Putamen (tissue), 1 donor: ENCODE results near the gene C1orf87.

Source experiments
- DNase-seq: peaks from one replicate; pipeline ENCODE4 v3.0.0-alpha.2; 2016; ENCODE audit warnings: low spot score

The C1orf87 gene, protein sequence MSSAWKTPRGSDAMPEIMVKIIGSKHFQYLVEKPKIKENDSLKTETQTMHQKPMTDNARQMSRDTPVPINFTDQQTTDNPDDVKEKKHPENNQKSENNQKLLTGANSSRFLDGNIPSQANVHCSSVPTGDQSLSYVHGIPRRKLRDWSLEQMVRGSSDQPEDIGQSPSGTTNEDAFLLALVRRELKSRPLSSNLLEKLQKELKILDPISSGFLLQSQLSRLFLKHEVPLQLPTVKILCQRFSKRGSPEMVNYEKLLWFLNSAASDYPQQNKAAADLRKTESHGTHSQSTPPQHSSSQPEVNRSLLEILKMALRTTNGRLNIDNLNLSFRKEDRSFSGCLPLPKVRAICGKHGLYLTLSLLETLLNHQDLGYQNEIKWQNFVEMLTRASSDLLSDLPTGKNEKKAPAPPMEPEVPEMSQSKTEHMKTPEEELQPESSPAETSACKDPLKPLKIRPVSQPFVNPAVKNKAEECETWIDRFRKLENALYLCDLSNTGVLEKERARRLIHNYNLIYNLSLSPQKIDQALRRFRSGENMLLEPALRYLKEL

DNA sequence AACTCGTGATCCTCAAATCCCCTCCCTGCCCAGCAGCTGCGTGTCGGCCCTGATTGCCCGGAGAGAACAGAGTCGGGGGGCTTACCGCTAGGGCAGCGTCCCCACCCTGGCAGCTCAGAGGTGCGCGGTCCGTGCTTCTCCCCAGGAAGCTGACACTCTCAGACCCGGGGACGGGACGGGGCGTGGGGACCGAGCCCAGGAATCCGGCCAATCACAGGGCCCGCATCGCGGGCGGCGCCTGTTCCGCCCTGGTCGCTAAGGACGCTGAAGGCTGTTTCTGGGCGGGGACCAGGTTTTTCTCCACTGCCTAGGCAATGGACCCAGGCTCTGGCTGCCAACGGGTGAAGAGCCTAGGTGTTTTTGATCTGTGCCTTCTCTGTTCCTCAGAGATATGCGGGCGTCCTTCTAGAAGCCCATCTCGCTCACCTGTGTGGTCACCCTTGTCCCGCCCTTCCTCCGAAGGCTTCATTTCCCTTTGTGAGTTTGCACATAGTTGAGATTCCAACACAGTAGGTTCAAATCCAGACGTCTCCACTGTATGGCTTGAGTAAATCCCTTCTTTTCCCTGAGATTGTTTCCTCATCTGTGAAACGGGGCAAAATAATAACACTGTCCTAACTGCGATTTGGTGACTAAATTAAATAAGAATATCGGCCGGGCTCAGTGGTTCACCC, at the start of gene C1orf87:
Gene C1orf87 (minus strand): TSS at position 166 of the 674 bp plus-strand sequence. CDS start 1,127 bp downstream, outside the sequence.
- DNase-seq, result no peak

DNA sequence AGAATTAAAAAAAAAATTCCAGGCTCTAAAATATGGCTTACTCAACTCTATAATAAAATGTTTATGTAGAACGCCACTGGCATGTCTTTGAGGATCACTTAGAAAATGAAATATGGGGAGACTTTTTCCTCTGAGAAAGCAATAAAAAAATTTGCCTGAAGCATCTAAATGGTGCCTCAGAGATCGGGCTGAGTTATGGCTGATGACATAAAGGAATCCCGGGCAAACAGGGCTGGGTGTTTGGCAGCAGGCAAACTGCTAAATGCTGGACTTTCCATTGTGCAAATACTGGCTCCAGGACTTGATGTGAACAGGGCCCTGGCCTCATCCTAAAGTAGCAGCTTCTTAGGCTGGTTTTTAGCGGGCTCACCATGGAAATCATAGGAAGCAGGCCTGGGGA, 44.5 kb upstream of the C1orf87 start:
- DNase-seq, result no peak

GRCh38 chr1:60114745-60115318, 41.3 kb upstream of the C1orf87 start:
- peak; percentile 71 for DNase-seq

DNA sequence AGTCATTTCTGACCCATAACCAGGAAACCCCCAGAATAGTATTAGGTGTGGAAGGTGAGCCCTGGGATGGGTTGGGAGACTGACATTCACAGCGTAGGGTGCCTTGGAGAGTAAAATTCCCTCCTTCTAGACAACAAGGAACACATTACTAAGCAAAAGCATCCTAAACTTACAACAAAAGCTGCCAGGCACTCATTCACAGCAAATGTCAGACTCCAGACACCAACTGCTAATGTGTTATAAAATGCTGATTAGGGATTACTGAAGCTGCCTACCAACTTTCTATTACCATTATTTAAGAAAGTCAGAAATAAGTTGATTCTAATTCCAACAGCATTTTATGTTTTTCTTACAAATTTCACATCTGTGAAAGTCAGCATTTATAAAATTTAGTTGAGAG, 40.0 kb upstream of the C1orf87 start:
- DNase-seq, result no peak

DNA sequence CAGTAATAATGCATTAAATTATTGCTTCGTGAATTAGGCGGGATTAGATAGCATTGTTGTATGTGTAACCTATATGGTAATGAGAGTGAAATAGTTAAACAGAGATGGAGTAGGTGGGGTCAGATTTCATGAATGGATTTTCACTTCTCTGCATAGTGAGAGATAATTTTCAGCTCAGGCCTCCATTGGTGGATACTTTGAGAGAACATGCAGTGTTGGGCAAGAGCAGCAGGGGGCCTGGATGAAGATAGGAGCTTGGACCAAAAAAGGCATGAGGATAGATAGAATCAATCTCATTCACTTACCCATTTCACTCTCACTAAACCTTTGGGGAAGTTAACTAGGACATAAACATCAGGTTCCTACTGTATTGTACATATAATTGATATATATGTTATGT, 39.5 kb upstream of the C1orf87 start:
- DNase-seq, result no peak

- DNase-seq, result no peak
Measured at GRCh38 chr1:60111716-60112115, 38.1 kb upstream of the C1orf87 start.

GRCh38 chr1:60111118-60111517, 37.5 kb upstream of the C1orf87 start:
- DNase-seq, result no peak

GRCh38 chr1:60108196-60108595, 34.6 kb upstream of the C1orf87 start:
- no peak for DNase-seq

- no peak for DNase-seq
Measured at GRCh38 chr1:60103186-60103585, 29.6 kb upstream of the C1orf87 start.

DNA sequence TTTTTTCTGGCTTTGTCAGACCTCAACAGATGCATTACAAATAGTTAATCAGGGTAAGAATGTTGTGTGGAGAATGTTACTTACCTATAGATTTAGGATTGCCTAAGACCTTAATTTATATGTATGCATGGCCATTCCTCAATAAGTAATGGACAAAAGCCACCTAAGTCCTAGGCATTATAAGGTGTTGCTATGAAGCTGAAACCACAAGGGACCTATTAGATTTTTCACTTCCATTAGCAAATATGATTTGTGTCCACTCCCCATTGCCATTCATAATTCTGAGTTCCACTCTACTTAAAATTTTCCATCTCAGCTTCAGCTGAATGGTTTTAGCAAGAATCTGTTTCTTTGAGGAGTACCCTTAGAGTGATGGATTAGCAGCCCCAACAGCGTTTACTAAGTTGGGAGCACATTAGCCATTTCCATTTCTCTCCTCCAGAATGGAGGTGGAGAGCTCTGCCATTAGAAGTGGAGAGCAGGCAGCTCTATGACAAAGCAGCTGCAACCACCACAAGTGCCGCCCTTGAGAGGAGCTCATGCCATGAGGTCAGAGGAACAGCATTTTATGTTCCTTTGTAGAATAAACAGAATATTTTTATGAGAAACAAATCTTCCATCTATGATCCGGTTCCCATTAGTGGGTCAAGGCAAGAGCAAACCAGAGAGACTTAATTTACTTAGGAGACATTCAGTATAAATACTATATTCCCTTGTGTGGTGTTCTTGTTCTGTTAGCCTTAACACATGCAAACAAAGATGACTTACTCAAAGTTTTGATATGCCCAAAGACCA, 28.9 kb upstream of the C1orf87 start:
- no peak for DNase-seq

DNA sequence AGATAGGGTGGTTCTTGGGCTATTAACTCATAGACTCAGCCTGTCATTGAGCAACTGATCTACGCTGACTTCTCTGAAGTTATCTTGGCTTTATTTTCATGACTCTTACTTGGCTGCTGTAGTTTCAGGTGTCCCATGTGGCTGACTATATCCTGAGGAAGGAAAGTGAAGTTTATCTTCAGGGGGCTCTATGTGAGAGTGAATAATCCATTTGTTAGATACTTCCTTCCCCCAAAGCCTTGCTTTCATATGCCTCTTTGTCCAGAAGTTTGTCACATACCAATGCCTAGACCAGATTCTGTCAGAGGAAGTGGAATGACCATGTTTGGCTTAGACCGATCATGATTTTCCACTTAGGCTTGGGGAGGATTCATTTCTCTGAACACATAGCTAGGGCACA, 27.9 kb upstream of the C1orf87 start:
- no peak for DNase-seq

GRCh38 chr1:60091195-60091715, 17.7 kb upstream of the C1orf87 start:
- DNase-seq, result no peak

DNA sequence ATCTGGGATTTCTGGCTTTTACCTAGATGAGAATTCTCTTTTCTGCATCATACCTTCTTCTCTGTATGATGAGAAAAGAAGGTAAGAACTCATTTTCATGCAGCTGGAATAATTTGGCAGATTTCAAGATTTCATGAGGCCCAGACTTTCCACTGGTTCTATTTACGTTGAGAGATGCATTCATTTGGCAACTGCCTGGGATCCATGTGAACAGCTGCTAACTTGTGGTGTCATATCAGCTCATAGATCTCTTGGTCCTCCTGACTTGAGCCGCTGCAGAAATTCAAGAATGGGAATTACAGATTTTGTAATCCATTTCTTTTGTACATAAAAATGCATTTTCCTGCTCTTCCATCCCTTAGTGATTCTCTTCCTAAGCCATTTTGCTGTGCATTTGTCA, 17.1 kb upstream of the C1orf87 start:
- no peak for DNase-seq

DNA sequence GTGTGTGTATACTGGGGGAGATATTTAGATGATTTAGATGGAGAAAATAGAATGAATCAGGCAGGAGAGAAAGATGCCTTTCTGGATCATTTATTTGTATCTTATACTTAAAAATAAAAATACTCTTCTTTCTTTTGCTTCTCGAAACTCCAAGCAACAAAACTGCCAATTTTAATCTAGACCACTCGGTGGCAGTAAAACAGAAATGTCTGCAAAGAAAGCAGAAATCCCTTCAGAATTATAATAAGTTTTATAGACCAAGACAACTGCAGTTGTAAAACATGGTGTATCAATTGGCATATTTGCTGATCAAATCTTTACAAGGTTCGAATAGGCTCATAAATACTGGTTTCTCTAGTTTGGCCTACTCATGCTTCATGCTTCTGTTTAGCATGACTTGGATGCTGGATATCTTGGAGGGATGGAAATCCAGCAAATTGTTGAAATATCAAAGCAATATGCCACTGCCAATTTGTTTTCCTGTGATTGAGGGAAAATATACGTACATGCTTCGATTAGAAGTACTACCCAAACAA, 15.1 kb upstream of the C1orf87 start:
- no peak for DNase-seq

GRCh38 chr1:60087681-60088080, 14.1 kb upstream of the C1orf87 start:
- no peak for DNase-seq

GRCh38 chr1:60078182-60078581, 4.6 kb upstream of the C1orf87 start:
- DNase-seq, result no peak

- no peak for DNase-seq
Measured at GRCh38 chr1:60071296-60071695, 2.3 kb downstream of the C1orf87 start.

DNA sequence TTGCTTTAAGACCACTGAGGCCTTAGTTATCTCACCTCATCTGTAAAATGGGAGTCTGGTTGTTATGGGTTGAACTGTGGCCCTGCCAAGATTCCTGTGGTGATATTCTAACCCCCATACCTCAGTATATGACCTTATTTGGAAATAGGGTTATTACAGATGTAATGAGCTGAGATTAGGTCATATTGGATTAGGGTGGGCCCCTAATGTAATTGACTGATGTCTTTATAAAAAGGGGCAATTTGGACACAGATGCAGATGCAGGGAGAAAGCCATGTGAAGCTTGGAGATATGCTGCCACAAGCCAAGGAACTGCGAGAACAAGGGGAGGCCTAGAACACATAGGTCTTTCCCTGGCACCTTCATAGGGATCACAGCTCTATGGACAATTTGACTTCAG, 3.9 kb downstream of the C1orf87 start:
- DNase-seq, result no peak

- DNase-seq, result no peak
Measured at GRCh38 chr1:60068393-60069045, 5.1 kb downstream of the C1orf87 start.

DNA sequence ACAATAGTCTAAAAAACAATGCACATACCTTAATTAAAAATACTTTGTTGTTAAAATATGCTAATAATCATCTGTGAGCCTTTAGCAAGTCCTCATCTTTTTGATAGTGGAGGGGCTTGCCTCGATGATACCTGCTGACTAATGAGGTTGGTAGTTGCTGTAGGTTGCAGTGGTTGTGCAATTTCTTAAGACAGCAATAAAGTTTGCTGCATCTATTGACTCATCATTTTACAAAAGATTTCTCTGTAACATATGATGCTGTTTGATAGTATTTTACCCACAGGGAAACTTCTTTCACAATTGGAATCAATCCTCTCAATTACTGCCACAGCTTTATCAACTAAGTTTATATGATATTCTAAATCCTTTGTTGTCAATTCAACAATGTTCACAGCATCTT, 7.6 kb downstream of the C1orf87 start:
- DNase-seq, result no peak

DNA sequence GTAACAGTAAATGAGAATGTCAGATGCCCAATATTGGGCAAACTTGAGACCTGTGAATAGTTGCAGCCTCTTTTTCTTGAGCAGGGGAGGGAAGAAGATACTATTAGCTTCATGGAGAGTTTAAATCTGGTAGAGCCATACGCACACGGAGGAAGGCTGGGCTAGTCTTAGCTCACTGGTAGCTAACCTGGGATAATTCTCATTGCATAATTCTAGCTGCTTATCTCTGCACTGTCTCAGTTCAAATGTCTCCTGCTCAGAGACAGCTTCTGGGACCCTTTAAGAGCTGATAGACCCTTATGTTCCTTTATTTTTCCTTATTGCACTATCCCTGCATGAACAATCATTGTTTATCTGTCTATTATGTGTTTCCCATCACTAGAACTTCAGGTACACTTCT, 8.4 kb downstream of the C1orf87 start:
- DNase-seq, result no peak
